Hepatocyte (in vitro differentiated cells): ENCODE measurements around the gene MEX3A. TPM values are rescaled to one million over a fixed set of nuclear protein-coding genes. Genes with fewer than 3 reads are reported as not detected.
"Not testable (repeated sequence)": the region's sequence is repeated elsewhere in the genome, so short reads cannot be mapped to it uniquely, and the experiment has no call there.

Experiments used
- DNase-seq: peaks from one replicate; pipeline ENCODE4 v3.0.0-alpha.2; 2016; ENCODE audit warnings: low spot score
- H2AFZ ChIP-seq: fragments of 200-600 bp; sonication (generic); 2 replicates; pipeline ENCODE4 v1.6.0; 2016; ENCODE audit warnings: antibody characterized with exemption, mild to moderate bottlenecking
- H3K27ac ChIP-seq: fragments of 200-600 bp; sonication (generic); 2 replicates; pipeline ENCODE4 v1.5.1; 2016; ENCODE audit warnings: mild to moderate bottlenecking
- H3K27me3 ChIP-seq: fragments of 200-600 bp; sonication (generic); 2 replicates; pipeline ENCODE4 v1.6.1; 2016
- H3K36me3 ChIP-seq: fragments of 200-600 bp; sonication (generic); replicated peaks from 2 replicates; pipeline ENCODE4 v1.5.1; 2016; ENCODE audit warnings: low read depth; ENCODE audit not compliant: insufficient read depth
- H3K4me1 ChIP-seq: fragments of 200-600 bp; sonication (generic); 2 replicates; pipeline ENCODE4 v1.5.1; 2016; ENCODE audit warnings: mild to moderate bottlenecking, moderate library complexity; ENCODE audit not compliant: insufficient read depth
- H3K4me2 ChIP-seq: fragments of 200-600 bp; sonication (generic); 2 replicates; pipeline ENCODE4 v1.6.0; 2016
- H3K4me3 ChIP-seq: fragments of 200-600 bp; sonication (generic); 2 replicates; pipeline ENCODE4 v1.5.1; 2016; ENCODE audit warnings: mild to moderate bottlenecking
- H3K79me2 ChIP-seq: fragments of 200-600 bp; sonication (generic); 2 replicates; pipeline ENCODE4 v1.6.0; 2017; ENCODE audit warnings: mild to moderate bottlenecking
- H3K9me2 ChIP-seq: fragments of 200-600 bp; sonication (generic); replicated peaks from 2 replicates; pipeline ENCODE4 v1.6.0; 2017; ENCODE audit warnings: mild to moderate bottlenecking; ENCODE audit not compliant: insufficient read depth
- H3K9me3 ChIP-seq: fragments of 200-600 bp; sonication (generic); 2 replicates; pipeline ENCODE4 v1.5.1; 2016; ENCODE audit warnings: low read depth, mild to moderate bottlenecking
- H4K20me1 ChIP-seq: fragments of 200-600 bp; sonication (generic); 2 replicates; pipeline ENCODE4 v1.6.0; 2016; ENCODE audit warnings: mild to moderate bottlenecking; ENCODE audit not compliant: insufficient read depth, poor library complexity, severe bottlenecking
- EZH2 ChIP-seq: fragments of 200-600 bp; sonication (generic); IDR thresholded peaks from 2 replicates; pipeline ENCODE4 v1.6.1; 2016; ENCODE audit warnings: antibody characterized with exemption, mild to moderate bottlenecking, borderline replicate concordance
- EZH2phosphoT487 ChIP-seq: fragments of 200-600 bp; sonication (generic); IDR thresholded peaks from one replicate; pipeline ENCODE4 v1.6.1; 2018; ENCODE audit warnings: antibody characterized with exemption, mild to moderate bottlenecking, low read depth, moderate library complexity; ENCODE audit not compliant: unreplicated experiment, severe bottlenecking
- WGBS: methylation state at CpG from one replicate; pipeline ENCODE4 v1.1.6; 2016; ENCODE audit warnings: low lambda C conversion rate; ENCODE audit errors: missing lambda C conversion rate; 5-methylcytosine and 5-hydroxymethylcytosine counted together
- polyA plus RNA-seq: library from polyadenylated mRNA; unstranded; fragments of >200 nt; fragmentation: Nextera tagmentation; extraction: Ambion mirVana; gene quantifications from 2 replicates; pipeline ENCODE4 v1.2.1, GENCODE V29; 2016
- total RNA-seq: library from RNA; depleted of rRNA; stranded (reverse); fragments of >200 nt; gene quantifications from 2 replicates; pipeline ENCODE4 v1.2.3, GENCODE V29; 2014
- TF ChIP-seq, protein P1 (sequence below): fragments of 200-600 bp; sonication (generic); IDR thresholded peaks from 2 replicates; pipeline ENCODE4 v1.5.1; 2016; ENCODE audit warnings: antibody characterized with exemption, mild to moderate bottlenecking; ENCODE audit not compliant: poor library complexity

Gene MEX3A
- total and polyA plus RNA-seq, 2 experiments from 2014 or later, result 9.3 to 12.0 TPM

DNA sequence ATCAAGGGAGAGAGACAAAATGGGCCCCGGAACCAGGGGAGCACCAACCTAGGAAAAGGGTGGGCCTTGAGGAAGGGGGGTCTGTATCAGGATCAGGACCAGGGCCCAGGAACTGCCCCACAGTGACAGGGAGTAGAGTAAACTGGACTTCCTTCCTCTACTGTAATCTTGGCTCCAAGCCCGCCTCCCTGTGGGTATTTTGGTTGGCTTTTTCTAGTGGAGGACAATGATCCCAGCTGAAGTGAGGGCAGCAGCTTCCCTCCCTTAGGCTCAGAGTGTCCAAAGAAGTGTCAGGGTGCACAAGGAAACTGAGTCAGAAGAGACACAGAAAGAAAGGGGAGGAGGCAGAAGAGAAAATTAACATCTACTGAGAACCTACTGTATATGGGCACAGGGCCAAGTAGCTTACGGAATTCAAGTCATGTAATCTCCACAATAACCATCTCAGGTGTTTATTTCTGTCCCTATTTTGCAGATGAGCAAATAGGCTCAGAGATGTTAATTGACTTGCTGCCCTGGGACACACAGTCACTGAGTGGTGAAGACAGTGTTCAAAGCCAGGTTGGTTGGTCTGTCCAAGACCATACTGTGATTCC, 33.5 kb downstream of the MEX3A start:
- TF ChIP-seq EZH2phosphoT487 (no peak), EZH2 (no peak)
- TF ChIP-seq, protein P1, sequence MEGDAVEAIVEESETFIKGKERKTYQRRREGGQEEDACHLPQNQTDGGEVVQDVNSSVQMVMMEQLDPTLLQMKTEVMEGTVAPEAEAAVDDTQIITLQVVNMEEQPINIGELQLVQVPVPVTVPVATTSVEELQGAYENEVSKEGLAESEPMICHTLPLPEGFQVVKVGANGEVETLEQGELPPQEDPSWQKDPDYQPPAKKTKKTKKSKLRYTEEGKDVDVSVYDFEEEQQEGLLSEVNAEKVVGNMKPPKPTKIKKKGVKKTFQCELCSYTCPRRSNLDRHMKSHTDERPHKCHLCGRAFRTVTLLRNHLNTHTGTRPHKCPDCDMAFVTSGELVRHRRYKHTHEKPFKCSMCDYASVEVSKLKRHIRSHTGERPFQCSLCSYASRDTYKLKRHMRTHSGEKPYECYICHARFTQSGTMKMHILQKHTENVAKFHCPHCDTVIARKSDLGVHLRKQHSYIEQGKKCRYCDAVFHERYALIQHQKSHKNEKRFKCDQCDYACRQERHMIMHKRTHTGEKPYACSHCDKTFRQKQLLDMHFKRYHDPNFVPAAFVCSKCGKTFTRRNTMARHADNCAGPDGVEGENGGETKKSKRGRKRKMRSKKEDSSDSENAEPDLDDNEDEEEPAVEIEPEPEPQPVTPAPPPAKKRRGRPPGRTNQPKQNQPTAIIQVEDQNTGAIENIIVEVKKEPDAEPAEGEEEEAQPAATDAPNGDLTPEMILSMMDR, result no peak
- Histone ChIP-seq H3K9me2 (no peaks in the 10 kb centered on the region), H3K4me2 (no peak overlapping the region), H4K20me1 (peaks cover 4% of the 10 kb centered on the region), H3K27ac (no peak overlapping the region), H3K27me3 (no peaks in the 10 kb centered on the region), H3K9me3 (no peaks in the 10 kb centered on the region), H2AFZ (no peak overlapping the region), H3K4me1 (no peaks in the 10 kb centered on the region), H3K79me2 (peaks cover 19% of the 10 kb centered on the region), H3K36me3 (no peaks in the 10 kb centered on the region), H3K4me3 (no peak overlapping the region)
- no peak for DNase-seq
- WGBS, result 93% methylated on average over 3 of the region's 3 CpGs

DNA sequence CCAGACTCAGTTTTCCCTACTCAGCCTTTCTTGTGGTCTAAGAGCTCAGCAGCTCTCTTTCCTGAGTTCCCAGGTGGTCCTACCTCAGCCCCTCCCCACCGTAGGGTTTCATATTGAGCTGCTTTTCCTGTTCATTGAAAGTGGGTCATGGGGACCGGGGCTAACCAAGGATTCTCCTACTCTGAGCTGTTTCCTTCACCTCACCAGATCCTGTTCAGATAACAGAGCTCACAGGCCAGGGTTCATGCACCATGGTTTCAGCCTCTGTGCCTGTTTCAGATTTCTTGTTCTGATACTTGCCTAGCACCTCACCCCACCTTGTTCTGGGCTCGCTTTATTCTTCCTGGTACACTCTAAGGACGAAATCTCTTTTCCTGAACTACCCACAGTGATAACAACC, 37.2 kb downstream of the MEX3A start:
- Histone ChIP-seq H3K36me3 (no peaks in the 10 kb centered on the region), H3K9me2 (no peaks in the 10 kb centered on the region), H4K20me1 (no peaks in the 10 kb centered on the region), H3K4me1 (no peaks in the 10 kb centered on the region), H3K4me3 (no peak overlapping the region), H3K79me2 (peaks cover 2% of the 10 kb centered on the region), H3K9me3 (no peaks in the 10 kb centered on the region), H2AFZ (no peak overlapping the region), H3K4me2 (no peak overlapping the region), H3K27me3 (no peaks in the 10 kb centered on the region), H3K27ac (no peak overlapping the region)
- TF ChIP-seq, protein P1, result no peak
- TF ChIP-seq EZH2phosphoT487 (no peak), EZH2 (no peak)
- WGBS, result 91% methylated on average over 4 of the region's 4 CpGs
- no peak for DNase-seq

DNA sequence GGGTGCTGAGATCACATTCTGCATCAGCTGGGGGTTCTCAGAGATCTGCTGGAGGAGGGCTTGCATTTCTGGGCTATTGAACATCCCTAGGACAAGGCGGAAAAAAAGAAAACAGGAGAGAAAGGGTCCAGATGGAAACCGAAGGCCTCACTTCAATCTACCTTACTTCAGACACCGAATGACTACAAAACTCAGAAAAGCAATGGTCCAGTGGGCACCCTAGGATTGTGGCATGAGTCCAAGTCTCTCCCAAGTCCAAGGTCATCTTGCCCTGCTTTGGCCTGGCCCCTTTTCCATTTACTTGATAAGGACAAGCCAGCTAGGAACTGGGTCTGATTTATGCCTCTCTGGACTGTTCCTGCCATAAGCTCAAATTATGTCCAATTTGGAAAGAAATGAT, 39.4 kb downstream of the MEX3A start:
- TF ChIP-seq, protein P1, result no peak
- TF ChIP-seq EZH2phosphoT487, result no peak
- TF ChIP-seq EZH2, result no peak
- Histone ChIP-seq H2AFZ (no peak overlapping the region), H3K27me3 (no peaks in the 10 kb centered on the region), H3K4me1 (no peaks in the 10 kb centered on the region), H3K9me2 (no peaks in the 10 kb centered on the region), H3K4me3 (no peak overlapping the region), H3K79me2 (peaks cover 2% of the 10 kb centered on the region), H3K27ac (no peak overlapping the region), H4K20me1 (no peaks in the 10 kb centered on the region), H3K36me3 (no peaks in the 10 kb centered on the region), H3K9me3 (no peaks in the 10 kb centered on the region), H3K4me2 (no peak overlapping the region)
- DNase-seq, result no peak
- 98% methylated on average over 3 of the region's 3 CpGs for WGBS

DNA sequence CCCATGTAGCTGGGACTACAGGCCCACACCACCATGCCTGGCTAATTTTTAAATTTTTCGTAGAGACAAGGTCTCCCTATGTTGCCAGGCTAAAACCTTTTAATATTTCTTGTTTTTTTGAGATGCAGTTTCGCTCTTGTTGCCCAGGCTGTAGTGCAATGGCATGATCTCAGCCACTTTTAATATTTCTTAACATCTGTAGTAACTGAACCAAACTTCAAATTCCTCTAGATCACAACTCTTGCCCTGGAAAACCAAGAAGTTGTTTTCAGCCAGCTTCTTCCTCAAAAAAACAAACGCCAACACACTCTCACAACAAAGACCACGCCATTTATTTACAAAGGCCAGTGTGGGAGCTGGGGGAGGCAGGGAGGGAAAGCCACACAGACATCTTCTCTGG, 47.3 kb downstream of the MEX3A start:
- H4K20me1 ChIP-seq, H3K27ac ChIP-seq, H3K79me2 ChIP-seq, H3K27me3 ChIP-seq, DNase-seq, H3K9me2 ChIP-seq, H3K4me2 ChIP-seq, H3K36me3 ChIP-seq, H3K9me3 ChIP-seq, H2AFZ ChIP-seq, H3K4me1 ChIP-seq, H3K4me3 ChIP-seq: not testable (repeated sequence)
- 93% methylated on average over 4 of the region's 4 CpGs for WGBS
